Activated effector memory CD4-positive, alpha-beta T cell treated with Interleukin-2 at 50 U/mL for 16 hours (primary cell): ENCODE data around the gene AHCYL1.

Experiments
- DNase-seq: peaks from one replicate; pipeline ENCODE4 v3.0.0-alpha.2; 2020

Gene AHCYL1

GRCh38 chr1:109977225-109977624 lies 7.3 kb upstream of the AHCYL1 start:
- no peak for DNase-seq

- no peak for DNase-seq
These were observed 6.7 kb upstream of the AHCYL1 start for GRCh38 chr1:109977657-109978378.

- no peak for DNase-seq
These were observed 5.6 kb upstream of the AHCYL1 start for GRCh38 chr1:109978761-109979488.

GRCh38 chr1:109979489-109980091 lies 5.0 kb upstream of the AHCYL1 start:
- DNase-seq, result no peak

GRCh38 chr1:109980324-109981003 lies 4.1 kb upstream of the AHCYL1 start:
- DNase-seq, result no peak

- no peak for DNase-seq
These were observed 3.6 kb upstream of the AHCYL1 start for GRCh38 chr1:109981004-109981335.

GRCh38 chr1:109983380-109984189 lies 980 bp upstream of the AHCYL1 start:
- no peak for DNase-seq

- DNase-seq, result no peak
These were observed 442 bp upstream of the AHCYL1 start for GRCh38 chr1:109984190-109984455.

- no peak for DNase-seq
These were observed 885 bp downstream of the AHCYL1 start for GRCh38 chr1:109985247-109986053.

- no peak for DNase-seq
These were observed 1.5 kb downstream of the AHCYL1 start for GRCh38 chr1:109986054-109986444.

GRCh38 chr1:109988349-109988914 lies 3.9 kb downstream of the AHCYL1 start:
- no peak for DNase-seq

- DNase-seq, result no peak
These were observed 5.1 kb downstream of the AHCYL1 start for GRCh38 chr1:109989506-109990301.

- no peak for DNase-seq
These were observed 5.7 kb downstream of the AHCYL1 start for GRCh38 chr1:109990302-109990653.

- no peak for DNase-seq
These were observed 6.9 kb downstream of the AHCYL1 start for GRCh38 chr1:109991400-109991925.

GRCh38 chr1:109993885-109994284 lies 9.3 kb downstream of the AHCYL1 start:
- no peak for DNase-seq

GRCh38 chr1:109994654-109995053 lies 10.1 kb downstream of the AHCYL1 start:
- no peak for DNase-seq

- DNase-seq, result no peak
These were observed 11.0 kb downstream of the AHCYL1 start for GRCh38 chr1:109995536-109995935.

GRCh38 chr1:109996476-109996875 lies 11.9 kb downstream of the AHCYL1 start:
- DNase-seq, result no peak

GRCh38 chr1:109997204-109997866 lies 12.8 kb downstream of the AHCYL1 start:
- no peak for DNase-seq

- no peak for DNase-seq
These were observed 13.3 kb downstream of the AHCYL1 start for GRCh38 chr1:109997867-109998229.
